ENCODE results near the gene NUBP1.
A peak's percentile ranks its signal among the peaks of the same experiment; 100 is the strongest.
"Not testable (repeated sequence)": the region's sequence is repeated elsewhere in the genome, so short reads cannot be mapped to it uniquely, and the experiment has no call there.

NUBP1 gene

DNA sequence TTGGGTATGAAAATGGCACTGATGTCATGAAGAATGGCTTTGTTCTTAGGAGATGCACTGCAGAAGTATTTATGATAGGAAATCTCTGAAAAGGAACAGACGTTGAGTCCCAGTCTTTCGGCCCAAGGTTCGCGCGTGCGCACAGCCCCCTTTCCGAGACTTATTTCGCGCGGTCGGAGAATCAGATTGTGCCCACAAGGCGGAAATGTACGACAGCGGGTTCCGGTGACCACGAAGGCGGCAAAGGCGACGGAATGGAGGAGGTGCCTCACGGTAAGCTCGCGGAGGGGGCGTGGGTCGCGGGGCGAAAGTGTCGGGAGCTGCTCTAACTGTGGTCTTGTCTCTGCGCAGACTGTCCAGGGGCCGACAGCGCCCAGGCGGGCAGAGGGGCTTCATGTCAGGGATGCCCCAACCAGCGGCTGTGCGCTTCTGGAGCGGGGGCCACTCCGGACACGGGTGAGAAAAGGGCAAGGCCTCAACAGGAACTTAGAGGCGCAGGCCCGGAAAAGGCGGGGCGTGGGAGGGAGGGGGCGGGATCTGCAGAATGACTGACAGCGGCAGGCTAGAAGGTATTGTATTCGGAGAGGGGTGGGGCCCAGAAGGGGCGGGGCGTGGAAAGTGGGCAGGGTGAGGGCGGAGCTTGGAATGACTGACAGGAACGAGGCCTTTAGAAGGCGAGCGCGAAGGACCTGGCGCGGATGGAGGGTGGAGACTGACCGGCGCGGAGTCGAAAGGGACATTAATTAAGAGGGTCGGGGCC, at the start of gene NUBP1:
Gene NUBP1 (plus strand): TSS at position 233 of the 760 bp plus-strand sequence. CDS start 22 bp downstream, at position 255.
- no peak for FAIRE-seq

DNA sequence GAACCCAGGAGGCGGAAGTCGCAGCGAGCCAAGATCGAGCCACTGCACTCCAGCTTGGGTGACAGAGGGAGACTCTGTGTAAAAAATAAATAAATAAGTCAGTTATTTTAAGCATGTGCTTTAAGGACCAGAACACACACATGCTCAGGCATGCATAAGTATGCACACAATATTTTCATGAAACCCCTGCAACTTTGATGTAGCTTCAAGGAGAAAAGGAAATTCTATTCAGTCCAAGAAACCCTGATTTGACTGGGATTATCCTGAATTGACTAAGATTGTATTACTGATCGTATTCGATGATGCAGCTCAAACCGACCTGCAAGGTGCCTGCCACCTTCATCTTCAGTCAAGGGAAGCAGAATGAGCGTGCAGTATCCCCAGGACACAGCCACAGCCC, 49.8 kb upstream of the NUBP1 start:
- no peak for FAIRE-seq

DNA sequence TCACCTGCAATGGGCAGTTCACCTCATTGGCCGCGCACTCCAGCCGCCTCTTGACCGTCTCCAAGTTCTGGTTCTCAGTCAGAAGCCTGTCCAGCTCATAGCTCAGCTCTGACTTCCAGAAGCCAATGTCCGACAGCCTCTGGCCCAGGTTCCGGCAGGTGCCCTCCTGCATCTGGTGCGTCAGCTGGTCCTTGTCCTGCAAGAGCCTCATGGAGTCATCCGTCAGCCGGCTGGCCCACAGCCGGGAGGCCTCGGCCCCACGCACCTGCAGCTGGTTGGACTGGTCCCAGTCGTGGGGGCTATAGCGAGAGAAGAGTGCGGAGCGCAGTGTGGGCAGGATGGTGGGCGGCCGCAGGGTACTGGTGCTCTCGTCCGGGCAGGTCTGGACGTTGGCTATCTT, 49.3 kb upstream of the NUBP1 start:
- FAIRE-seq = no peak

DNA sequence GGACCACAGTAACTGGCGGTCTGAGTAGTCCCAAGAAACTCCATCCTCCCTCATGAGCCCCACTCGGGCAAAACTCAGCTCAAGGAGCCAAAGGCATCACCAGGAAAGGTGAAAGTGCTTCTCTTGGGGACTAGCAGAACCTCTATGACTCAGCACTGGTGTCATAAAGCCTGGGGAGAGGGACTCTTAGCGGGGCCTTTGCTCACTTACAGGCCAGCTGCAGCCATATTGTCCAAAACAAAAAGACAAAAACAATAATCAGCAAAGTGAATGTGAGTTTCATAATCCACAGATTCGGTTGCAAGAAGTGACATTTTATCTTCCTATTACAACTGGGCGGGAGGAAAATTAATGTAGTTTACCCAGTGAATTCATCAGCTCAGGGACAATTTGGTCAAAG, 48.8 kb upstream of the NUBP1 start, which contains the start of gene TEKT5:
Gene TEKT5 (minus strand): TSS at position 101 of the 400 bp plus-strand sequence. CDS start 57 bp downstream, at position 44.
- no peak for FAIRE-seq

GRCh38 chr16:10699756-10700155, 43.9 kb upstream of the NUBP1 start:
- FAIRE-seq = no peak

GRCh38 chr16:10708969-10709368, 34.7 kb upstream of the NUBP1 start:
- FAIRE-seq = no peak

DNA sequence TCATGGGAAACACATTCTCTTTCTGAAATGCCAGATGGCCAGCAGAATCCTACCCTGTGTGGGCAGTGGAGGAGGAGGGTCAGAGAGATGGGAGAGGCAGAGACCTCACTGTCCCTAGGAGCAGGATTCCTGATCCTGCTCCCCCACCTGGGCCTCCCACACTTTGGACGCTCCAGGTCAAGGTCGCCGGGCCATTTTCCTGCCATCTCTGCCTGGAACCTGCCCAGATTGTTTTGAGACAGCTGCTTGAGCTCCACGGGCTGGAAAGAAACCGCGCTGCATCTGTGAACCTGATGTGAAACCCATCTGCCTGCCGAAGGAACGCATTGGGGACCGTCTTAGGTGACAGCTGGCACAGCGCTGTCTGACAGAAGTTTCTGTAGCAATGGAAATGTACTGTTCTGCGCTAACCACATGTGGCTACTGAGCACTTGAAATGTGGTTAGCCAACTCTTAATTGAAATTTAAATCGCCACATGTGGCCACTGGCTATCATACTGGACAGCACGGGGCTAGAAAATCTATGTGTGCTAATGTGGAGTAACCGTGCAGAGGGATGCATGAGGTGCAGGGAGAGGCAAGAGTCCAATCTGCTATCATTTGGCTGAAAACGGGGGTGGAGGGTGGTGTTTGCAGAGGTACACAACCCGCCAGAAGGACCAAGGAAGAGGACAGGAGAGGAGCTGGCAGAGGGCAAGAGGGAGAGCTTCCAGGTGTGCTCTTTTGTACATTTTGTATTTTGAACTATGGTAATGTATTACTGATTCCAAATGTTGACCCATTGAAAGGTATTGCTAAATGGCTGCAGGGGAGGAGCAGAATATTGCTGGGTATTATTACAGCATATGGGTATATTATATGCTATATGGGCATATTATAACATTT, 15.4 kb upstream of the NUBP1 start:
- no peak for FAIRE-seq

- no peak for FAIRE-seq
Measured at GRCh38 chr16:10729104-10730048, 14.3 kb upstream of the NUBP1 start.

- no peak for FAIRE-seq
Measured at GRCh38 chr16:10731790-10732189, 11.9 kb upstream of the NUBP1 start.

DNA sequence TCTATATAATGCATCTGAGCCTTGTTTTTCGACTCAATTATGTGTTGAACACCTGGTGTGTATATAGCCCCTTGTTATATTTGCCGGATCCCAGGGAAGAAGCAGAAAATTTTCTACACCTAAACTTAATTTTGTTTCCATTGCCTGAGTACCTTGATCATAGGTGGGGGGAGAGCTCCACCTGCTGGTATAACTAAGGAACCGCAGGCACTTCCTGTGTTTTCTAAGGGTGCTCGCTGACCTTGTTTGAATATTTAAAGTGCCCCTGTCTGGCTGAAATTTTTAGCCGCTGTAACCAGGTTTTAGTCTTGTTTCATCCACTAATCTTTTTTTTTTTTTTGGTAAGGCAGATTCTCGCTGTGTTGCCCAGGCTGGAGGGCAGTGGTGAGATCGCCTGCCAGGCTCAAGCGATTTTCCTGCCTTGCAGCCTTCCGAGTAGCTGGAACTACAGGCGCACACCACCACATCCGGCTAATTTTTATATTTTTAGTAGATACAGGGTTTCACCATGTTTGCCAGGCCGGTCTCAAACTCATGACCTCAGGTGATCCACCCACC, 6.5 kb upstream of the NUBP1 start:
- FAIRE-seq = peak; percentile 28

DNA sequence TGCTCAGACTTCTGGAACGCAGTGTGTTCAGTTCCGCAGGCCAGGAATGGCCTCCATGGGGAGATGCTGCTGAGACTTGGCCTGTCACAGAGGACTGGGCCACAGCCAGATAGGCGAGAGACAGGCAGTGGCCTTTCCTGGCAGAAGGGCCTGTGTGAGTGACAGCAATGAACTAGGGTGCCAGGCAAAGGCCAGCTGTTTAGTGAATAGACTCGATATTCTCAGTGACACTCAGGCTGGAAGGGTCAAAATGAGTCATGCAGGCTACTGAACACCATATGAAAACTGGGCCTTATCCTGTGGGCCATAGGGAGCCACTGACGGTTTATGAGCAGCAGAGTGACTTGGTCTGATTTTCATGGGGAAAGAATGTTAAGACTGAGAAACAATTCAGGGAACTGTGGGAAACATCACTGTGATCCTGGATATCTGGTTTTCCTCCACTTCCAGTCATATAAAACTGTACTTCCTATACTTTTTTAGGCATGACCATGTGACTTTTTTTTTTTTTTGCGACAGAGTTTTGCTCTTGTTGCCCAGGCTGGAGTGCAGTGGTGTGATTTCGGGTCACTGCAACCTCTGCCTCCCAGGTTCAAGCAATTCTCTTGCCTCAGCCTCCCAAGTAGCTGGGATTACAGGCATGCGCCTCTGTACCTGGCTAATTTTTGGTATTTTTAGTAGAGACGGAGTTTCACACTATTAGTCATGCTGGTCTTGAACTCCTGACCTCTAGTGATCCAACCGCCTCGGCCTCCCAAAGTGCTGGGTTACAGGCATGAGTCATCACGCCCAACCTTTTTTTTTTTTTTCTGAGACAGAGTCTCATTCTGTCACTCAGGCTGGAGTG, 5.2 kb upstream of the NUBP1 start:
- FAIRE-seq = no peak

GRCh38 chr16:10740000-10740844, 3.4 kb upstream of the NUBP1 start:
- no peak for FAIRE-seq

GRCh38 chr16:10740845-10741208, 2.8 kb upstream of the NUBP1 start:
- FAIRE-seq = no peak

GRCh38 chr16:10741249-10741648, 2.4 kb upstream of the NUBP1 start:
- not testable (repeated sequence) for FAIRE-seq

- no peak for FAIRE-seq
Measured at GRCh38 chr16:10741844-10742243, 1.8 kb upstream of the NUBP1 start.

DNA sequence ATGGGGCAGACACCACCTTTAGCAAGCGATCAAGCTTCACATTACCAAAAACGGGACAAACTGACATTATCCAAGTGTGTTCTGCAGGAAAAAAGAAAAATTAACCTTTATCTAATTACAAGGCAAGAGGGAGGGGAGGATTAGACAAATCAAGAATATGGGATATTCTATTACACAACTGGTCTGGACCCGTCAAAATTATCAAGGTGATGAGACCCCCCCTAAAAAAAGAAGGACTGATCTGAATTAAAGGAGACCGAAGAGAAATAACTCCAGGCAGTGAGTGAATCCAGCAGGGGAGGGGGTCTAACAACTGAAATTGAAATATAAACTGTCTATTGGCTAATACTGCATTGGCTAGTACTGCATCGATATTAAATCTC, 424 bp upstream of the NUBP1 start:
- FAIRE-seq = no peak

- no peak for FAIRE-seq
Measured at GRCh38 chr16:10744370-10745030, 858 bp downstream of the NUBP1 start.

- FAIRE-seq = no peak
Measured at GRCh38 chr16:10745841-10746240, 2.2 kb downstream of the NUBP1 start.

DNA sequence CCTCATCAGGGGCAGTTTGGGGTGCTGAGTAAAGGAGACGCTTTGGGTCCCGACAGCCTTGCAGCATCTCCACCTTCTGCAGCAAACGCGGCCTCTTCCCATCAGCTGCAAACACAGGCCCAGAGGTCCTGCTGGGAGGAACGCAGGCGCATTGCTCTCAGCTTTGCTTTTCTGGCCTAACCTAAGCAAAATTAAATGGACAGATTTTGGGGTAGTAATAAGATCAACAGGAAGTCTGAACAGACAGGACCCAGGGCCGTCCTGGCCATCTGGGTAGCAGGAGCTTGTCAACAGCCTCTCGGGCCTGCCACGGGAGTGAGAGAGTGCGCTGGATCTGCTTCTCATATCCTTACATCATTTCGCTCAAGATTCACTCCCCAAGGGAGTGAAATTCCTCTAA, 7.2 kb downstream of the NUBP1 start:
- FAIRE-seq = no peak

DNA sequence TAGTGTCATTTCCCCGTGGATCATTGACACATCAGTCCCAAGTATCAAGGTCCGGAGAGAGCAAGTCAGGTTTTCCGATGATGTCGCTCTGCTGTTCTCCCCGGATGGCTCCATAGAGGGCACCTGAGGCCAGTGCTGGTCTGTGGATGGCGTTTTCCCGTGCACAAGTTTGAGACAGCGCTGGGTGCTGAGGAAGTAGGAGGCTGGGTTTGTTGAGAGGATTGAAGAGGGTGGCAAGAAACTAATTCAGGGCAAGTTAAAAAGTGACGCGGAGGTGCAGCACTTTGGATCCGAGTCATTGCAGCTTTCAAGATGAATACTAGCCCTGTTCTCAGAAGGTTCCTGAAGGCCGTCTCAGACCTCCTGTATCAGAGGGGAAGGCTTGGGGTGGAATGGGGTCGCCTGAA, 7.7 kb downstream of the NUBP1 start:
- FAIRE-seq = no peak
